ENCODE measurements around the gene SAMD4A.

SAMD4A gene

GRCh38 chr14:54645639-54646038, 78.7 kb downstream of the SAMD4A start:
- H3K27me3 ChIP-seq (ENCODE audit: control insufficient read depth in 1 of 2, insufficient read depth in 2 of 2, low read length in 2 of 2), result no peaks in the 10 kb centered on the region
- peaks cover 23% of the 10 kb centered on the region for H3K4me1 ChIP-seq (ENCODE audit: control insufficient read depth, insufficient read depth, low read length)
- no peak overlapping the region for H3K27ac ChIP-seq (ENCODE audit: low read length)
- H3K36me3 ChIP-seq (ENCODE audit: control insufficient read depth in 2 of 2, insufficient read depth in 2 of 2, low read length in 2 of 2), result peaks cover 0 to 2% of the 10 kb centered on the region in 2 donors
- no peak overlapping the region for H3K4me3 ChIP-seq (ENCODE audit: low read length in 2 of 2)
- no peaks in the 10 kb centered on the region for H3K9me3 ChIP-seq (ENCODE audit: control insufficient read depth in 2 of 2, low read length in 2 of 2)
- no peak overlapping the region for H3K9ac ChIP-seq (ENCODE audit: low read length in 2 of 2)

- H3K4me1 ChIP-seq (ENCODE audit: control insufficient read depth, insufficient read depth, low read length), result peaks cover 27% of the 10 kb centered on the region
- H3K27me3 ChIP-seq (ENCODE audit: control insufficient read depth in 1 of 2, insufficient read depth in 2 of 2, low read length in 2 of 2), result no peaks in the 10 kb centered on the region
- peak overlapping the region in 1 of 2 donors; percentile 4 for H3K4me3 ChIP-seq (ENCODE audit: low read length in 2 of 2)
- peak overlapping the region; percentile 50 for H3K27ac ChIP-seq (ENCODE audit: low read length)
- H3K9ac ChIP-seq (ENCODE audit: low read length in 2 of 2), result no peak overlapping the region
- peaks cover 0 to 2% of the 10 kb centered on the region in 2 donors for H3K36me3 ChIP-seq (ENCODE audit: control insufficient read depth in 2 of 2, insufficient read depth in 2 of 2, low read length in 2 of 2)
- H3K9me3 ChIP-seq (ENCODE audit: control insufficient read depth in 2 of 2, low read length in 2 of 2), result no peaks in the 10 kb centered on the region
Observed at GRCh38 chr14:54646626-54647025, 79.7 kb downstream of the SAMD4A start.

- H3K36me3 ChIP-seq (ENCODE audit: control insufficient read depth in 2 of 2, insufficient read depth in 2 of 2, low read length in 2 of 2), result no peaks in the 10 kb centered on the region
- no peaks in the 10 kb centered on the region for H3K9me3 ChIP-seq (ENCODE audit: control insufficient read depth in 2 of 2, low read length in 2 of 2)
- H3K27ac ChIP-seq (ENCODE audit: low read length), result no peak overlapping the region
- H3K4me1 ChIP-seq (ENCODE audit: control insufficient read depth, insufficient read depth, low read length), result peaks cover 33% of the 10 kb centered on the region
- no peaks in the 10 kb centered on the region for H3K27me3 ChIP-seq (ENCODE audit: control insufficient read depth in 1 of 2, insufficient read depth in 2 of 2, low read length in 2 of 2)
- H3K4me3 ChIP-seq (ENCODE audit: low read length in 2 of 2), result no peak overlapping the region
- H3K9ac ChIP-seq (ENCODE audit: low read length in 2 of 2), result no peak overlapping the region
Observed at GRCh38 chr14:54647378-54647777, 80.5 kb downstream of the SAMD4A start.

GRCh38 chr14:54649056-54649455, 82.1 kb downstream of the SAMD4A start:
- no peak overlapping the region for H3K9ac ChIP-seq (ENCODE audit: low read length in 2 of 2)
- no peaks in the 10 kb centered on the region for H3K27me3 ChIP-seq (ENCODE audit: control insufficient read depth in 1 of 2, insufficient read depth in 2 of 2, low read length in 2 of 2)
- H3K9me3 ChIP-seq (ENCODE audit: control insufficient read depth in 2 of 2, low read length in 2 of 2), result no peaks in the 10 kb centered on the region
- no peaks in the 10 kb centered on the region for H3K36me3 ChIP-seq (ENCODE audit: control insufficient read depth in 2 of 2, insufficient read depth in 2 of 2, low read length in 2 of 2)
- H3K4me1 ChIP-seq (ENCODE audit: control insufficient read depth, insufficient read depth, low read length), result peaks cover 41% of the 10 kb centered on the region
- peak overlapping the region; percentile 25 for H3K27ac ChIP-seq (ENCODE audit: low read length)
- no peak overlapping the region for H3K4me3 ChIP-seq (ENCODE audit: low read length in 2 of 2)

GRCh38 chr14:54650331-54650958, 83.5 kb downstream of the SAMD4A start:
- Histone ChIP-seq H3K27ac (ENCODE audit: low read length) (peak overlapping the region; percentile 50), H3K27me3 (ENCODE audit: control insufficient read depth in 1 of 2, insufficient read depth in 2 of 2, low read length in 2 of 2) (no peaks in the 10 kb centered on the region), H3K4me3 (ENCODE audit: low read length in 2 of 2) (peak overlapping the region in 1 of 2 donors; percentile 44), H3K36me3 (ENCODE audit: control insufficient read depth in 2 of 2, insufficient read depth in 2 of 2, low read length in 2 of 2) (no peaks in the 10 kb centered on the region), H3K4me1 (ENCODE audit: control insufficient read depth, insufficient read depth, low read length) (peaks cover 47% of the 10 kb centered on the region), H3K9me3 (ENCODE audit: control insufficient read depth in 2 of 2, low read length in 2 of 2) (no peaks in the 10 kb centered on the region), H3K9ac (ENCODE audit: low read length in 2 of 2) (no peak overlapping the region)

- no peaks in the 10 kb centered on the region for H3K9me3 ChIP-seq (ENCODE audit: control insufficient read depth in 2 of 2, low read length in 2 of 2)
- H3K4me1 ChIP-seq (ENCODE audit: control insufficient read depth, insufficient read depth, low read length), result peaks cover 47% of the 10 kb centered on the region
- peak overlapping the region; percentile 50 for H3K27ac ChIP-seq (ENCODE audit: low read length)
- peak overlapping the region in 1 of 2 donors; percentile 44 for H3K4me3 ChIP-seq (ENCODE audit: low read length in 2 of 2)
- H3K27me3 ChIP-seq (ENCODE audit: control insufficient read depth in 1 of 2, insufficient read depth in 2 of 2, low read length in 2 of 2), result no peaks in the 10 kb centered on the region
- no peak overlapping the region for H3K9ac ChIP-seq (ENCODE audit: low read length in 2 of 2)
- no peaks in the 10 kb centered on the region for H3K36me3 ChIP-seq (ENCODE audit: control insufficient read depth in 2 of 2, insufficient read depth in 2 of 2, low read length in 2 of 2)
Observed at GRCh38 chr14:54650959-54651351, 84.0 kb downstream of the SAMD4A start.

GRCh38 chr14:54651649-54652048, 84.7 kb downstream of the SAMD4A start:
- H3K9ac ChIP-seq (ENCODE audit: low read length in 2 of 2), result peak overlapping the region in 1 of 2 donors; percentile 61
- peaks cover 41% of the 10 kb centered on the region for H3K4me1 ChIP-seq (ENCODE audit: control insufficient read depth, insufficient read depth, low read length)
- H3K4me3 ChIP-seq (ENCODE audit: low read length in 2 of 2), result peak overlapping the region in 1 of 2 donors; percentile 7

GRCh38 chr14:54652188-54652587, 85.3 kb downstream of the SAMD4A start:
- H3K4me3 ChIP-seq (ENCODE audit: low read length in 2 of 2), result peak overlapping the region; percentile 7 to 67
- H3K27me3 ChIP-seq (ENCODE audit: control insufficient read depth in 1 of 2, insufficient read depth in 2 of 2, low read length in 2 of 2), result no peaks in the 10 kb centered on the region
- H3K27ac ChIP-seq (ENCODE audit: low read length), result peak overlapping the region; percentile 53
- no peaks in the 10 kb centered on the region for H3K9me3 ChIP-seq (ENCODE audit: control insufficient read depth in 2 of 2, low read length in 2 of 2)
- no peaks in the 10 kb centered on the region for H3K36me3 ChIP-seq (ENCODE audit: control insufficient read depth in 2 of 2, insufficient read depth in 2 of 2, low read length in 2 of 2)
- peak overlapping the region; percentile 61 to 69 for H3K9ac ChIP-seq (ENCODE audit: low read length in 2 of 2)
- peaks cover 41% of the 10 kb centered on the region for H3K4me1 ChIP-seq (ENCODE audit: control insufficient read depth, insufficient read depth, low read length)

More at GRCh38 chr14:54651649-54652048, 84.7 kb downstream of the SAMD4A start:
- Histone ChIP-seq H3K27me3 (ENCODE audit: control insufficient read depth in 1 of 2, insufficient read depth in 2 of 2, low read length in 2 of 2) (no peaks in the 10 kb centered on the region), H3K9me3 (ENCODE audit: control insufficient read depth in 2 of 2, low read length in 2 of 2) (no peaks in the 10 kb centered on the region), H3K36me3 (ENCODE audit: control insufficient read depth in 2 of 2, insufficient read depth in 2 of 2, low read length in 2 of 2) (no peaks in the 10 kb centered on the region), H3K27ac (ENCODE audit: low read length) (peak overlapping the region; percentile 53)

GRCh38 chr14:54652605-54653052, 85.7 kb downstream of the SAMD4A start:
- Histone ChIP-seq H3K27ac (ENCODE audit: low read length) (peak overlapping the region; percentile 53), H3K36me3 (ENCODE audit: control insufficient read depth in 2 of 2, insufficient read depth in 2 of 2, low read length in 2 of 2) (no peaks in the 10 kb centered on the region), H3K9me3 (ENCODE audit: control insufficient read depth in 2 of 2, low read length in 2 of 2) (no peaks in the 10 kb centered on the region), H3K9ac (ENCODE audit: low read length in 2 of 2) (peak overlapping the region; percentile 61 to 69), H3K4me1 (ENCODE audit: control insufficient read depth, insufficient read depth, low read length) (peaks cover 41% of the 10 kb centered on the region), H3K4me3 (ENCODE audit: low read length in 2 of 2) (peak overlapping the region; percentile 45 to 67), H3K27me3 (ENCODE audit: control insufficient read depth in 1 of 2, insufficient read depth in 2 of 2, low read length in 2 of 2) (no peaks in the 10 kb centered on the region)

- H3K27me3 ChIP-seq (ENCODE audit: control insufficient read depth in 1 of 2, insufficient read depth in 2 of 2, low read length in 2 of 2), result no peaks in the 10 kb centered on the region
- H3K36me3 ChIP-seq (ENCODE audit: control insufficient read depth in 2 of 2, insufficient read depth in 2 of 2, low read length in 2 of 2), result no peaks in the 10 kb centered on the region
- no peaks in the 10 kb centered on the region for H3K9me3 ChIP-seq (ENCODE audit: control insufficient read depth in 2 of 2, low read length in 2 of 2)
- H3K27ac ChIP-seq (ENCODE audit: low read length), result peak overlapping the region; percentile 46
- peaks cover 39% of the 10 kb centered on the region for H3K4me1 ChIP-seq (ENCODE audit: control insufficient read depth, insufficient read depth, low read length)
- H3K4me3 ChIP-seq (ENCODE audit: low read length in 2 of 2), result no peak overlapping the region
- no peak overlapping the region for H3K9ac ChIP-seq (ENCODE audit: low read length in 2 of 2)
Observed at GRCh38 chr14:54653712-54654469, 87.0 kb downstream of the SAMD4A start.

- Histone ChIP-seq H3K4me1 (ENCODE audit: control insufficient read depth, insufficient read depth, low read length) (peaks cover 36% of the 10 kb centered on the region), H3K4me3 (ENCODE audit: low read length in 2 of 2) (no peak overlapping the region), H3K27ac (ENCODE audit: low read length) (peak overlapping the region; percentile 46), H3K9ac (ENCODE audit: low read length in 2 of 2) (no peak overlapping the region), H3K27me3 (ENCODE audit: control insufficient read depth in 1 of 2, insufficient read depth in 2 of 2, low read length in 2 of 2) (no peaks in the 10 kb centered on the region), H3K36me3 (ENCODE audit: control insufficient read depth in 2 of 2, insufficient read depth in 2 of 2, low read length in 2 of 2) (no peaks in the 10 kb centered on the region), H3K9me3 (ENCODE audit: control insufficient read depth in 2 of 2, low read length in 2 of 2) (no peaks in the 10 kb centered on the region)
Observed at GRCh38 chr14:54654605-54655004, 87.7 kb downstream of the SAMD4A start.
